Activated CD8-positive, alpha-beta memory T cell treated with anti-CD3 and anti-CD28 coated beads, Interleukin-2, amount 10 ng/mL, durations not matched to agents 7 days and 5 days (primary cell): ENCODE data around the gene EP300. TPM values are rescaled to one million over a fixed set of nuclear protein-coding genes. Genes with fewer than 3 reads are reported as not detected.
A peak's percentile ranks its signal among the peaks of the same experiment; 100 is the strongest.
"Not testable (repeated sequence)": the region's sequence is repeated elsewhere in the genome, so short reads cannot be mapped to it uniquely, and the experiment has no call there.

Experiments used
- ATAC-seq: fragments of 150-1000 bp; cut with Tn5 transposase; one replicate; pipeline ENCODE4 v1.10.0; 2021; ENCODE audit warnings: moderate library complexity
- CTCF ChIA-PET: fragments of 350-600 bp; sonication (Branson Sonifier 250); formaldehyde crosslinking; loops from one replicate; lab custom pipeline; 2021; ENCODE audit warnings: antibody characterized with exemption; lab: Charles Lee
- DNase-seq: peaks from one replicate; pipeline ENCODE4 v3.0.0-alpha.2; 2020
- H3K27ac Mint-ChIP-seq: one replicate; pipeline ENCODE4 v1.8.0; 2021; ENCODE audit warnings: mild to moderate bottlenecking, mixed read lengths
- H3K27me3 Mint-ChIP-seq: one replicate; pipeline ENCODE4 v1.8.0; 2021; ENCODE audit warnings: mixed read lengths
- H3K36me3 Mint-ChIP-seq: one replicate; pipeline ENCODE4 v1.8.0; 2021; ENCODE audit warnings: mild to moderate bottlenecking, mixed read lengths
- H3K4me1 Mint-ChIP-seq: one replicate; pipeline ENCODE4 v1.8.0; 2021; ENCODE audit warnings: mixed read lengths
- H3K4me3 Mint-ChIP-seq: one replicate; pipeline ENCODE4 v1.8.0; 2021; ENCODE audit warnings: mild to moderate bottlenecking, moderate library complexity, mixed read lengths
- H3K9me3 Mint-ChIP-seq: one replicate; pipeline ENCODE4 v1.8.0; 2022; ENCODE audit warnings: low read depth, mixed read lengths
- total RNA-seq, 2 experiments: library from RNA; stranded (reverse); gene quantifications; one replicate each; pipeline ENCODE4 v1.2.3, GENCODE V29; 2021

Gene EP300
- total RNA-seq, 2 experiments from 2014 or later = 61.1 to 61.9 TPM

DNA sequence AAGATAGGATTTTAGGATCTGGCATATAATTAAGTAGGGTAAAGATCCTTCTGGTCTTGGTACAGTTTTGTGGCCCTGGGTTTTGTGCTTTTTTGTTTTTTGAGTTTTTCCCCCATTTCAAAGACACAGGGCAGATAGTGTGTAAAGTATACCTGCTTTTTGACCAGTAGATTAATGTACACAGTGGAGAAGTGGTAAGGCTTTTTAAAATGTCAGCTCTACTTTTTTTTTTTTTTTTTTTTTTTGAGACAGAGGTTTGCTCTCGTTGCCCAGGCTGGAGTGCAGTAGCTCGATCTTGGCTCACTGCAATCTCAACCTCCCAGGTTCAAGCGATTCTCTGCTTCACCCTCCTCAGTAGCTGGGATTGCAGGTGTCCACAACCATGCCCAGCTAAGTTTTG, 4.0 kb downstream of the EP300 start:
- Mint-ChIP-seq H3K36me3 (peaks cover 32% of the 10 kb centered on the region), H3K27ac (no peak overlapping the region), H3K9me3 (no peaks in the 10 kb centered on the region), H3K4me3 (peak overlapping the region; percentile 3), H3K27me3 (no peaks in the 10 kb centered on the region), H3K4me1 (peaks cover 47% of the 10 kb centered on the region)
- CTCF ChIA-PET = interaction anchor here (0.7 to 0.9 kb wide), 4 partner anchors 10 to 205 kb away, joined by 3 to 5 read pairs (median 3); partner anchors contain the start of gene ZC3H7B
- DNase-seq (no peak), ATAC-seq (no peak)

DNA sequence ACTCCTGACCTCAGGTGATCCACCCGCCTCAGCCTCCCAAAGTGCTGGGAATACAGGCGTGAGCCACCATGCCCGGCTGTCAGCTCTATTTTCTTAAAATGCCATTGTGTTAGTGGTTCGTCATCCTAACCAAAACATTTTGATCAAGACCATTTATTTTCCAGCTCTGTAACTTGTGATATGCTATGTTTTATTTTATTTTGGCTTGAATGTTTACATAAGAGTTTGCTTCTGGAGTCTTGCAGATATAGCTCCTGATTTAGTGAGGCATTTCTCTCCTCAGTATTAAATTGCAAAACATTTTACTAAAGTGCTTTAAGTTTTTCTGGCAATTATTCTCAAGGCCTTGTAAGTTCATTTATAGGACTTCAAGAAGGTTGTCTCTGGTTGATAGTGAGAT, 4.4 kb downstream of the EP300 start:
- Mint-ChIP-seq H3K27me3 (no peaks in the 10 kb centered on the region), H3K4me3 (peak overlapping the region; percentile 11), H3K36me3 (peaks cover 30% of the 10 kb centered on the region), H3K27ac (peak overlapping the region; percentile 18), H3K4me1 (peaks cover 47% of the 10 kb centered on the region), H3K9me3 (no peaks in the 10 kb centered on the region)
- no peak for DNase-seq
- no peak for ATAC-seq
- CTCF ChIA-PET = interaction anchor here (0.7 to 0.9 kb wide), 4 partner anchors 9 to 205 kb away, joined by 3 to 5 read pairs (median 3); partner anchors contain the start of gene ZC3H7B

DNA sequence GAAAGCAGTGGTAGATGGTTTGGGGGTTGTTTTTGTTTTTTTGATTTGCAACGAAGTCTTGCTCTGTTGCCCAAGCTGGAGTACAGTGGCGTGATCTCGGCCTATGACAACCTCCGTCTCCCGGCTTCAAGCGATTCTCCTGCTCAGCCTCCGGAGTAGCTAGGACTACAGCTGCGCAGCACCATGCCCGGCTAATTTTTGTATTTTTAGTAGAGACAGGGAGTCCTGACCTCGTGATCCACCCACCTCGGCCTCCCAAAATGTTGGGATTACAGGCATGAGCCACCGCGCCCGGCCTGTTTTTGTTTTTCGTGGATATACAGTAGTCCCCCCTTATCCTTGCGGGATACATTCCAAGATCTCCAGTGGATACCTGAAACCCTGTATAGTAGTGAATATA, 6.6 kb downstream of the EP300 start:
- Mint-ChIP-seq H3K27me3 (no peaks in the 10 kb centered on the region), H3K36me3 (peaks cover 40% of the 10 kb centered on the region), H3K27ac (no peak overlapping the region), H3K4me1 (peaks cover 60% of the 10 kb centered on the region), H3K9me3 (peaks cover 2% of the 10 kb centered on the region), H3K4me3 (no peak overlapping the region)
- CTCF ChIA-PET = interaction anchor here (0.6 to 1.0 kb wide), 2 partner anchors 77 to 150 kb away, joined by 3 to 4 read pairs; no protein-coding TSS in a partner anchor
- no peak for ATAC-seq
- DNase-seq = no peak

DNA sequence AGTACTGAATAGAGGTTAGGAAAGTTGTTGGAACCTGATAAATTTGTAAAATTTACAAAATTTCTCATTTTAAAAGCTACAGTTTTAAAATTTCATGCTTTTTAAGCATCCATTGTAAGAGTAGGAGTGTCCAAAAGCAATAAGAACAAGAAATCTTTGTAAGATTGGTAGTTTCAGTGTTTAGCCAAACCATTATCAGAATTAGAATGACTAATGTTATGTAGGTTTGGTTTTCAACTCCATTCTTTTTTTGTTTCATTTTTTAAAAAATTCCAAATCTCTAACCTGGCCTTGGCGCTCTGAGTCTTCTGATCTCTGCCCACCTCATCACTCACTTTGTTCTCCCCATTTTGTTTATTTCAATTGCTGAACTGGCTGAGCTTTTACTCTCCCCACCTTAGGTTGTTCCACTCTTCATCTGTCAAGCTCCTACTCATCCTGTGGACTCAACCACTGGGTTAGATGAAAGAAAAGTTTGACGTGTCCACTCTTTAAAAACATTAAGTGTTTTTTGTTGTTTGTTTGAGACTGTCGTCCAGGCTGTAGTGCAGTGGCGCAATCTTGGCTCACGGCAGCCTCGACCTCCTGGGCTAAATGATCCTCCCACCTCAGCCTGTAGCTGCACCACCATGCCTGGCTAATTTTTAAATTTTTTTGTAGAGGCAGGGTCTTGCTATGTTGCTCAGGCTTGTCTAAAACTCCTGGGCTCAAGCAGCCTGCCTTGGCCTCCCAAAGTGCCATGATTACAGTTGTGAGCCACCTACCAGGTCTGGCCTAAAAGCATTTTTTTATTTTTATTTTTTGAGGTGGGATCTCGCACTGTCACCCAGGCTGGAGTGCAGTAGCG, 14.0 kb downstream of the EP300 start:
- H3K36me3 Mint-ChIP-seq = peaks cover 29% of the 10 kb centered on the region
- no peaks in the 10 kb centered on the region for H3K27me3 Mint-ChIP-seq
- CTCF ChIA-PET = interaction anchor here (1.0 to 1.9 kb wide), 5 partner anchors 9 to 184 kb away, joined by 3 to 7 read pairs (median 5); no protein-coding TSS in a partner anchor
- ATAC-seq (peak; percentile 54), DNase-seq (no peak)
- peaks cover 43% of the 10 kb centered on the region for H3K4me1 Mint-ChIP-seq
- H3K4me3 Mint-ChIP-seq = no peak overlapping the region
- H3K9me3 Mint-ChIP-seq = peaks cover 2% of the 10 kb centered on the region
- peak overlapping the region; percentile 71 for H3K27ac Mint-ChIP-seq

DNA sequence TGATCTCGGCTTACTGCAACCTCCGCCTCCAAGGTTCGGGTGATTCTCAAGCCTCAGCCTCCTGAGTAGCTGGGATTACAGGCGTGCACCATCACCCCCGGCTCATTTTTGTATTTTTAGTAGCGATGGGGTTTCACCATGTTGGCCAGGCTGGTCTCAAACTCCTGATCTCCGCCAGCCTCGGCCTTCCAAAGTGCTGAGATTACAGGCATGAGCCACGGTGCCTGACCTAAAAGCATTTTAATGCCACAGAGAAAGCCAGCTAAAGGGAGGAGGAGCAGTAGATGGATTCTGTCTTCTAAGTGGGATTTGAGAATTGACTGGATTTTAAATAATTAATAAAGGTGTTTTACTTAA, 14.6 kb downstream of the EP300 start:
- ATAC-seq, H3K27me3 Mint-ChIP-seq, H3K4me3 Mint-ChIP-seq, H3K9me3 Mint-ChIP-seq, DNase-seq, H3K27ac Mint-ChIP-seq: not testable (repeated sequence)
- CTCF ChIA-PET = interaction anchor here (1.3 to 1.9 kb wide), 3 partner anchors 8 to 184 kb away, joined by 3 to 7 read pairs (median 6); no protein-coding TSS in a partner anchor
- Mint-ChIP-seq H3K4me1 (peaks cover 43% of the 10 kb centered on the region), H3K36me3 (peaks cover 31% of the 10 kb centered on the region)

DNA sequence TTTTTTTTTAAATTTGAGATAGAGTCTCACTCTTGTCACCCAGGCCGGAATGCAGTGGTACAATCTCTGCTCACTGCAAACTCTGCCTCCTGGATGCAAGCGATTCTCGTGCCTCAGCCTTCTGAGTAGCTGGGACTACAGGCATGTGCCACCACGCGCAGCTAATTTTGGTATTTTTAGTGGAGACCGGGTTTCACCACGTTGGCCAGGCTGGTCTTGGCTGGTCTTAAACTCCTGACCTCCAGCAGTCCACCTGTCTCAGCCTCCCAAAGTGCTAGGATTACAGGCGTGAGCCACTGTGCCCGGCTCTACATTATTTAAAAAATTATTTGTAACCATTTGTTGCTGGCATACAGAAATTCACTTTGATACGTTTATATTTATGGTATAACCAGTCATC, 18.6 kb downstream of the EP300 start:
- Mint-ChIP-seq H3K4me1 (peaks cover 24% of the 10 kb centered on the region), H3K9me3 (peaks cover 2% of the 10 kb centered on the region), H3K27me3 (no peaks in the 10 kb centered on the region), H3K27ac (no peak overlapping the region), H3K4me3 (no peak overlapping the region), H3K36me3 (peaks cover 41% of the 10 kb centered on the region)
- no peak for ATAC-seq
- DNase-seq = no peak
- CTCF ChIA-PET = interaction anchor here (0.7 kb wide), 1 partner anchor 189 kb away, joined by 3 read pairs; no protein-coding TSS in a partner anchor

DNA sequence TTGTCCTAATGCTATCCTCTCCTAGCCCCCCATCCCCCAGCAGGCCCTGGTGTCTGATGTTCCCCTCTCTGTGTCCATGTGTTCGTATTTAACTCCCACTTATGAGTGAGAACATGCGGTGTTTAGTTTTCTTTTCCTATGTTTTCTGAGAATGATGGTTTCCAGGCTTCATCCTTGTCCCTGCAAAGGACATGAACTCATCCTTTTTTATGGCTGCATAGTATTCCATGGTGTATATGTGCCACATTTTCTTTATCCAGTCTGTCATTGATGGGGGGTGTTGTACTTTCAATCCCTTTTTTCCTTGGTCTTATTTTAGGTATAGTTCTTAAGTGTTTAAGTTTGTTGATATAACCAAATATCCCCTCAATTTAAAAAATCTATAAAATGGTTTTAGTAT, 23.9 kb downstream of the EP300 start:
- Mint-ChIP-seq H3K9me3 (peaks cover 2% of the 10 kb centered on the region), H3K4me1 (peaks cover 11% of the 10 kb centered on the region), H3K27ac (no peak overlapping the region), H3K36me3 (peaks cover 58% of the 10 kb centered on the region), H3K27me3 (no peaks in the 10 kb centered on the region), H3K4me3 (no peak overlapping the region)
- ATAC-seq (no peak), DNase-seq (no peak)
- CTCF ChIA-PET = no interaction called here

DNA sequence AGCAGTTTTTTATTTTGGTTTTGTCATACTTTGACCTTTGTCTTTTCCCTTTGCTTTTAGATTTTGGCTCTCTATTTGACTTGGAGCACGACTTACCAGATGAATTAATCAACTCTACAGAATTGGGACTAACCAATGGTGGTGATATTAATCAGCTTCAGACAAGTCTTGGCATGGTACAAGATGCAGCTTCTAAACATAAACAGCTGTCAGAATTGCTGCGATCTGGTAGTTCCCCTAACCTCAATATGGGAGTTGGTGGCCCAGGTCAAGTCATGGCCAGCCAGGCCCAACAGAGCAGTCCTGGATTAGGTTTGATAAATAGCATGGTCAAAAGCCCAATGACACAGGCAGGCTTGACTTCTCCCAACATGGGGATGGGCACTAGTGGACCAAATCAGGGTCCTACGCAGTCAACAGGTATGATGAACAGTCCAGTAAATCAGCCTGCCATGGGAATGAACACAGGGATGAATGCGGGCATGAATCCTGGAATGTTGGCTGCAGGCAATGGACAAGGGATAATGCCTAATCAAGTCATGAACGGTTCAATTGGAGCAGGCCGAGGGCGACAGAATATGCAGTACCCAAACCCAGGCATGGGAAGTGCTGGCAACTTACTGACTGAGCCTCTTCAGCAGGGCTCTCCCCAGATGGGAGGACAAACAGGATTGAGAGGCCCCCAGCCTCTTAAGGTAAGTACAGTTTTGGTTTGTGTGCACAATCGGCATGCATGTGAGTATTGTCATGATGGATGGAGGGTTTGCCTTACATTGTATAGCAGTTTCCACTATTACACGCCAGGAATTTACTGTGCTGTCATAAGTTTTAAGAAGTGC, 25.0 kb downstream of the EP300 start:
- CTCF ChIA-PET = no interaction called here
- H3K27ac Mint-ChIP-seq = no peak overlapping the region
- peaks cover 13% of the 10 kb centered on the region for H3K4me1 Mint-ChIP-seq
- no peak for ATAC-seq
- H3K9me3 Mint-ChIP-seq = peaks cover 2% of the 10 kb centered on the region
- H3K27me3 Mint-ChIP-seq = no peaks in the 10 kb centered on the region
- no peak overlapping the region for H3K4me3 Mint-ChIP-seq
- peaks cover 57% of the 10 kb centered on the region for H3K36me3 Mint-ChIP-seq
- no peak for DNase-seq

DNA sequence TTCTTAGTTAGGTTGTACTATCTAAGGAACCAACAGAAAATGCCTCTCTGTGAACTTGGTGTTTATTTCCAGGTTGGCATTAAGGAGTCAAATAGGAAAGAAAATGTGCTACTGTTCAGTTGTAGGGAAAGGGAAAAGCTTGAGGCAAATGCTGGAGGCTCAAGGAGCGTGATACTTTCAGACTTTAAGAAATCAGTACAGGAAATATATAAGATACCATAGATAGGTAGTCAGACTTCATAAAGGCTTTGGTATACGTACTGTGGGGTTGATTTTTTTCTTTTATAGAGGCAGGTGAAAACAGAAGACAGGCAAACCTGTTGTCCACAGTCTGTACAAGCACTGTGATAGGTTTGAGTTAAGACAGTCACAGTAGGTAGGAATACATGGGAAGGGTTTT, 30.8 kb downstream of the EP300 start:
- CTCF ChIA-PET = no interaction called here
- DNase-seq (no peak), ATAC-seq (no peak)
- H3K27ac Mint-ChIP-seq = no peak overlapping the region
- no peak overlapping the region for H3K4me3 Mint-ChIP-seq
- no peaks in the 10 kb centered on the region for H3K9me3 Mint-ChIP-seq
- H3K4me1 Mint-ChIP-seq = peaks cover 12% of the 10 kb centered on the region
- no peaks in the 10 kb centered on the region for H3K27me3 Mint-ChIP-seq
- peaks cover 33% of the 10 kb centered on the region for H3K36me3 Mint-ChIP-seq

DNA sequence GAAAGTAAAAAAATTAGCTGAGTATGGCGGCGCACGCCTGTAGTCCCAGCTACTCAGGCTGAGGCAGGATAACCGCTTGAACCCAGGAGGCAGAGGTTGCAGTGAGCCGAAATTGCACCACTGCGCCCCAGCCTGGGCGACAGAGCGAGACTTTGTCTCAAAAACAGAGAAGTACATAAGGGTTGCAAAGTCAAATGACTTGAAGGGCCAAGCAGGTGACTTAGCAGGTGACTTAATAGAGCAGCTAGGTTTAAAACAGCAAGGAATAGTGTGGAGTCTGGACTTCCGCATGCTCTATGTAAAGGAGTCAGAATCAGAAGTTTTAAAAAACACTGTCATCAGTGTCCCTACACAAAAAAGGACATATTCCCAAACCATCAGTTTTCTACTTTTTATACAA, 31.7 kb downstream of the EP300 start:
- Mint-ChIP-seq H3K4me3 (no peak overlapping the region), H3K27me3 (no peaks in the 10 kb centered on the region), H3K36me3 (peaks cover 29% of the 10 kb centered on the region), H3K27ac (no peak overlapping the region), H3K9me3 (no peaks in the 10 kb centered on the region), H3K4me1 (peaks cover 12% of the 10 kb centered on the region)
- no peak for DNase-seq
- CTCF ChIA-PET = no interaction called here
- ATAC-seq = no peak

DNA sequence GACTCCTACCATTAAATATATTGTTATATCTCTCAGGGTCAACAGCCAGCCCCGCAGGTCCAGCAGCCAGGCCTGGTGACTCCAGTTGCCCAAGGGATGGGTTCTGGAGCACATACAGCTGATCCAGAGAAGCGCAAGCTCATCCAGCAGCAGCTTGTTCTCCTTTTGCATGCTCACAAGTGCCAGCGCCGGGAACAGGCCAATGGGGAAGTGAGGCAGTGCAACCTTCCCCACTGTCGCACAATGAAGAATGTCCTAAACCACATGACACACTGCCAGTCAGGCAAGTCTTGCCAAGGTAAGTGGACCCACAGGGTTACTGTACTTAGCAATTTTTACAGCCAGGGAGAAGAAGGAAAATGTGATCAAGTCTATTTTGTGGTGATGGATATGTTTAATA, 35.1 kb downstream of the EP300 start:
- no peaks in the 10 kb centered on the region for H3K9me3 Mint-ChIP-seq
- peaks cover 41% of the 10 kb centered on the region for H3K36me3 Mint-ChIP-seq
- peaks cover 4% of the 10 kb centered on the region for H3K4me1 Mint-ChIP-seq
- CTCF ChIA-PET = interaction anchor here (0.8 kb wide), 1 partner anchor 205 kb away, joined by 3 read pairs; no protein-coding TSS in a partner anchor
- ATAC-seq (no peak), DNase-seq (no peak)
- H3K27me3 Mint-ChIP-seq = no peaks in the 10 kb centered on the region
- H3K27ac Mint-ChIP-seq = no peak overlapping the region
- H3K4me3 Mint-ChIP-seq = no peak overlapping the region

DNA sequence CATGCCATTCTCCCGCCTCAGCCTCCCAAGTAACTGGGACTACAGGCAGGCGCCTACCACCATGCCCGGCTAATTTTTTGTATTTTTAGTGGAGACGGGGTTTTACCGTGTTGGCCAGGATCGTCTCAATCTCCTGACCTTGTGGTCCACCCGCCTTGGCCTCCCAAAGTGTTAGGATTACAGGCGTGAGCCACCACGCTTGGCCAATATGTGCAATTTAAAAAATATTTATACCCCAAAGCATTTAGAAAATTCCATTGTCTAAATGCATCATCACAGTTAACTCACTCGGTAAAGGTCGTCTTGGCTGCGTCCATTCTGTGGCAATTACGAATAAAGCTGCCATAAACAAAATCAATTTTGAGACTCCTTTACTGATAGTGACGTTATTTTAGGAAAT, 36.2 kb downstream of the EP300 start:
- DNase-seq = no peak
- Mint-ChIP-seq H3K4me1 (peaks cover 2% of the 10 kb centered on the region), H3K9me3 (no peaks in the 10 kb centered on the region), H3K4me3 (no peak overlapping the region), H3K27me3 (no peaks in the 10 kb centered on the region), H3K36me3 (peaks cover 43% of the 10 kb centered on the region), H3K27ac (no peak overlapping the region)
- ATAC-seq = no peak
- CTCF ChIA-PET = interaction anchor here (2.4 kb wide), 1 partner anchor 36 kb away, joined by 6 read pairs; the partner anchor contains the start of gene EP300

DNA sequence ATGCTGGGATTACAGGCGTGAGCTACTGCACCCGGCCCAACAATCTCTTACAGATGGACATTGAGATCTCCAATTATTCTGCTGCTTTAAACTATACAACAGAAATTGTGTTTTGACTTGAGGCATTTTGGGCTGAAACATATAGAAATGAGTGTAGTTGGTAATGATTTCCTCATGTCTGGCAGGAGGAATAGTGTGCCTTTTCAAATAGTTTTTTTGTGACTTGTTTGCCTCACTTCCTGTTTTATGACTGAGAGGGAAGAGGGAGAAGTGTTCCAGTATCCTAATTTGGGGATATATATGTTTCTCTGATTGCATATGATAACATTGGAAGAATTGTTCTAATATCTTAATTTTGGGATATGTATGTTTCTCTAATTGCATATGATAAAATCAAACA, 40.2 kb downstream of the EP300 start:
- ATAC-seq = no peak
- DNase-seq = no peak
- Mint-ChIP-seq H3K36me3 (peaks cover 55% of the 10 kb centered on the region), H3K4me1 (peaks cover 2% of the 10 kb centered on the region), H3K27me3 (no peaks in the 10 kb centered on the region), H3K4me3 (no peak overlapping the region), H3K27ac (no peak overlapping the region), H3K9me3 (no peaks in the 10 kb centered on the region)
- CTCF ChIA-PET = interaction anchor here (0.7 to 1.3 kb wide), 3 partner anchors 18 to 210 kb away, joined by 3 read pairs; no protein-coding TSS in a partner anchor
